HFF-Myc (cell line): ENCODE data around the gene ATP13A3.

Experiments
- DNase-seq: peaks from one replicate; pipeline ENCODE4 v3.0.0-alpha.2; 2011; ENCODE audit warnings: low read depth; ENCODE audit errors: extremely low read depth
- H3K4me3 ChIP-seq: replicated peaks from 2 replicates; pipeline ENCODE4 v1.5.1; 2011; ENCODE audit warnings: low read depth, mild to moderate bottlenecking, control low read depth, low read length
- CTCF ChIP-seq: IDR thresholded peaks from 2 replicates; pipeline ENCODE4 v1.5.1; 2012; ENCODE audit warnings: mild to moderate bottlenecking, low read depth, low read length, control low read depth; ENCODE audit errors: missing control alignments

Gene ATP13A3

GRCh38 chr3:194405766-194406165, 81.0 kb downstream of the ATP13A3 start:
- H3K4me3 ChIP-seq: no peak overlapping the region
- TF ChIP-seq CTCF: no peak
- DNase-seq: no peak

GRCh38 chr3:194404365-194405140, 82.2 kb downstream of the ATP13A3 start:
- peak; percentile 41 for DNase-seq
- TF ChIP-seq CTCF: peak; percentile 48
- no peak overlapping the region for H3K4me3 ChIP-seq

- DNase-seq: no peak
- TF ChIP-seq CTCF: no peak
- no peak overlapping the region for H3K4me3 ChIP-seq
These were observed 84.9 kb downstream of the ATP13A3 start for GRCh38 chr3:194401868-194402329.

GRCh38 chr3:194401346-194401745, 85.5 kb downstream of the ATP13A3 start:
- H3K4me3 ChIP-seq: no peak overlapping the region
- DNase-seq: no peak
- TF ChIP-seq CTCF: no peak

GRCh38 chr3:194399874-194400411, 86.9 kb downstream of the ATP13A3 start:
- no peak for TF ChIP-seq CTCF
- no peak overlapping the region for H3K4me3 ChIP-seq
- DNase-seq: no peak

GRCh38 chr3:194399166-194399565, 87.6 kb downstream of the ATP13A3 start, which contains the start of gene GP5:
GP5 (minus strand) TSS chr3:194399266; CDS start chr3:194398282, 984 bp downstream.
- no peak for DNase-seq
- no peak within 1 kb of the TSS for H3K4me3 ChIP-seq
- no peak for TF ChIP-seq CTCF
